Right lobe of liver (tissue), 4 donors: Measurements from ENCODE around the gene ROM1.

Experiments used
- POLR2A ChIP-seq: fragments of 450-650 bp; IDR thresholded peaks from one replicate; pipeline ENCODE4 v1.6.1; 2017; ENCODE audit warnings: antibody characterized with exemption, mild to moderate bottlenecking
- TF ChIP-seq, protein P1 (sequence below), 4 donors: fragments of 200-600 bp in 3 of 4; fragments of 450-650 bp in 1 of 4; IDR thresholded peaks; one replicate each; pipeline versions ENCODE4 v1.5.1 to v1.8.0; 2016 to 2022; ENCODE audit warnings: antibody characterized with exemption in 4 of 4, mild to moderate bottlenecking in 2 of 4
- donor health status: DM: no; HTN: no; CAD: no.
- donor health status: DM: no; HTN: no; CAD: no.
- donor health status: DM: no; HTN: yes; CAD: no.

DNA sequence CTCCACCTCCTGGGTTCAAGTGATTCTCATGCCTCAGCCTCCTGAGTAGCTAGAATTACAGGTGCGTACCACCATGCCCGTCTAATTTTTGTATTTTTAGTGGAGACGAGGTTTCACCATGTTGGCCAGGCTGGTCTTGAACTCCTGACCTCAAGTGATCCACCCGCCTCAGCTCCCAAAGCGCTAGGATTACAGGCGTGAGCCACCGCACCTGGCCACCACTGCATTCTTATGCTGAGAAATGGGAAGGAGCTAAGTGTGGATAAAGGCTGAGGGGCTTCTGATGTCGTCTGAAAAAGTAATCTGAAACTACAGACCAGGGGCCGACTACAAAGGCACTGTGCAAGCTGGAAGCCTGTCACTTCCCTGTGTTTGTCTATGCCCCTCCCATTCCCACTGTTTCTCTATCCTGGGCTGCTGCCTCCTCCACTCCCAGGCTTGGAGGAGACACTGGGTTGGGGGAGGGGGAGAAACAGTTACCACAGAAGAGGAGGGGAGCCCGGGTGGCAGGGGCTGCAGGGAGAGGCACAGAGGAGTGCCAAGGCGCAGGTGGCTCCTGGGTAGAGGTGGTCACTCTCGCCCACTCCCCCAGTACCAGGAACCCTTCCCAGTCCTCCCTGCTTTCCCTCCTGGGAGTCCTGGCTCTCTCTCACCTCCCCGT is 8.5 kb upstream of the ROM1 start:
- TF ChIP-seq, protein P1, sequence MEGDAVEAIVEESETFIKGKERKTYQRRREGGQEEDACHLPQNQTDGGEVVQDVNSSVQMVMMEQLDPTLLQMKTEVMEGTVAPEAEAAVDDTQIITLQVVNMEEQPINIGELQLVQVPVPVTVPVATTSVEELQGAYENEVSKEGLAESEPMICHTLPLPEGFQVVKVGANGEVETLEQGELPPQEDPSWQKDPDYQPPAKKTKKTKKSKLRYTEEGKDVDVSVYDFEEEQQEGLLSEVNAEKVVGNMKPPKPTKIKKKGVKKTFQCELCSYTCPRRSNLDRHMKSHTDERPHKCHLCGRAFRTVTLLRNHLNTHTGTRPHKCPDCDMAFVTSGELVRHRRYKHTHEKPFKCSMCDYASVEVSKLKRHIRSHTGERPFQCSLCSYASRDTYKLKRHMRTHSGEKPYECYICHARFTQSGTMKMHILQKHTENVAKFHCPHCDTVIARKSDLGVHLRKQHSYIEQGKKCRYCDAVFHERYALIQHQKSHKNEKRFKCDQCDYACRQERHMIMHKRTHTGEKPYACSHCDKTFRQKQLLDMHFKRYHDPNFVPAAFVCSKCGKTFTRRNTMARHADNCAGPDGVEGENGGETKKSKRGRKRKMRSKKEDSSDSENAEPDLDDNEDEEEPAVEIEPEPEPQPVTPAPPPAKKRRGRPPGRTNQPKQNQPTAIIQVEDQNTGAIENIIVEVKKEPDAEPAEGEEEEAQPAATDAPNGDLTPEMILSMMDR (IDR thresholded peaks at IDR 0.05), result no peak
- TF ChIP-seq POLR2A, result no peak
